B cell (primary cell): ENCODE results near the gene CRACR2A. TPM values are rescaled to one million over a fixed set of nuclear protein-coding genes. Genes with fewer than 3 reads are reported as not detected.

Experiments used
- ATAC-seq: fragments of 200-7000 bp; cut with Tn5 transposase; one replicate; pipeline ENCODE4 v1.10.0; 2021; ENCODE audit warnings: low read depth, mild to moderate bottlenecking, moderate number of reproducible peaks, moderate library complexity
- CTCF ChIA-PET: fragments of 350-600 bp; sonication (Branson Sonifier 250); formaldehyde crosslinking; loops from one replicate; lab custom pipeline; 2021; ENCODE audit warnings: antibody characterized with exemption, inconsistent platforms; lab: Charles Lee
- POLR2A ChIA-PET: fragments of 350-600 bp; sonication (Branson Sonifier 250); formaldehyde crosslinking; loops from one replicate; lab custom pipeline; 2021; ENCODE audit warnings: antibody characterized with exemption; lab: Charles Lee
- DNase-seq: peaks from one replicate; pipeline ENCODE4 v3.0.0; 2013
- H2AFZ ChIP-seq: 2 replicates; pipeline ENCODE4 v1.6.1; 2012; ENCODE audit warnings: mild to moderate bottlenecking, low read depth, low read length; ENCODE audit not compliant: insufficient read depth, poor library complexity, severe bottlenecking
- H3K27ac ChIP-seq, 2 donors: 1 replicate in 1 of 2; 2 replicates in 1 of 2; pipeline ENCODE4 v1.5.1; 2012 to 2013; ENCODE audit warnings: low read length in 2 of 2, mild to moderate bottlenecking in 2 of 2, moderate library complexity in 1 of 2
- H3K27me3 ChIP-seq, 4 experiments: fragments of 200-600 bp in 1 of 4; sonication (generic) in 1 of 4; replicated peaks in 1 of 4; 1 replicate in 2 of 4; 2 replicates in 2 of 4; pipeline versions ENCODE4 v1.6.1 to v1.7.0; 2013 to 2016; ENCODE audit warnings: low read length in 3 of 4, mild to moderate bottlenecking in 2 of 4, mixed read lengths in 1 of 4, moderate library complexity in 1 of 4; ENCODE audit not compliant: insufficient read depth in 4 of 4, control insufficient read depth in 3 of 4; ENCODE audit errors: control extremely low read depth in 1 of 4
- H3K36me3 ChIP-seq, 2 experiments: replicated peaks in 1 of 2; 1 replicate in 1 of 2; 2 replicates in 1 of 2; pipeline versions ENCODE4 v1.6.1 to v1.7.1; 2013; ENCODE audit warnings: low read length in 1 of 2; ENCODE audit not compliant: insufficient read depth in 2 of 2, control insufficient read depth in 1 of 2; ENCODE audit errors: control extremely low read depth in 1 of 2, extremely low read depth in 1 of 2
- H3K4me1 ChIP-seq, 2 donors: fragments of 200-600 bp in 1 of 2; sonication (generic) in 1 of 2; 1 replicate in 1 of 2; 2 replicates in 1 of 2; pipeline versions ENCODE4 v1.5.1 to v1.6.1; 2013 to 2017; ENCODE audit warnings: low read length in 2 of 2; ENCODE audit not compliant: control insufficient read depth in 2 of 2, insufficient read depth in 2 of 2
- H3K4me2 ChIP-seq: replicated peaks from 2 replicates; pipeline ENCODE3; 2012; ENCODE audit warnings: mild to moderate bottlenecking, low read depth, low read length; ENCODE audit not compliant: poor library complexity, severe bottlenecking
- H3K4me3 ChIP-seq, 5 experiments: fragments of 200-600 bp in 1 of 5; sonication (generic) in 1 of 5; 1 replicate in 3 of 5; 2 replicates in 2 of 5; pipeline versions ENCODE4 v1.5.1 to v1.7.0; 2011 to 2016; ENCODE audit warnings: low read length in 4 of 5, mild to moderate bottlenecking in 4 of 5, low read depth in 2 of 5, control low read depth in 1 of 5, moderate library complexity in 1 of 5; ENCODE audit not compliant: insufficient read depth in 1 of 5; ENCODE audit errors: control extremely low read depth in 1 of 5, extremely low read depth in 1 of 5
- H3K79me2 ChIP-seq: fragments of 200-600 bp; sonication (generic); one replicate; pipeline ENCODE4 v1.6.0; 2016; ENCODE audit warnings: low read length; ENCODE audit not compliant: control insufficient read depth, insufficient read depth
- H3K9ac ChIP-seq: fragments of 200-600 bp; sonication (generic); 2 replicates; pipeline ENCODE4 v1.6.1; 2017; ENCODE audit warnings: mild to moderate bottlenecking, low read length, moderate library complexity
- H3K9me3 ChIP-seq, 3 donors: one replicate each; pipeline versions ENCODE4 v1.6.1 to v1.7.1; 2013; ENCODE audit warnings: low read length in 2 of 3; ENCODE audit not compliant: control insufficient read depth in 2 of 3, insufficient read depth in 1 of 3; ENCODE audit errors: control extremely low read depth in 1 of 3
- H4K20me1 ChIP-seq: 2 replicates; pipeline ENCODE4 v1.6.0; 2012; ENCODE audit warnings: mild to moderate bottlenecking, low read length; ENCODE audit not compliant: insufficient read depth, control insufficient read depth, poor library complexity, severe bottlenecking
- H3K27ac Mint-ChIP-seq: one replicate; pipeline ENCODE4 v1.8.0; 2021; ENCODE audit warnings: mixed read lengths
- H3K27me3 Mint-ChIP-seq: one replicate; pipeline ENCODE4 v1.8.0; 2021; ENCODE audit warnings: mixed read lengths
- H3K4me1 Mint-ChIP-seq: one replicate; pipeline ENCODE4 v1.8.0; 2021; ENCODE audit warnings: mixed read lengths
- H3K4me3 Mint-ChIP-seq: one replicate; pipeline ENCODE4 v1.8.0; 2021; ENCODE audit warnings: mixed read lengths
- H3K9me3 Mint-ChIP-seq: one replicate; pipeline ENCODE4 v1.8.0; 2022; ENCODE audit warnings: mixed read lengths; ENCODE audit not compliant: insufficient read depth
- EZH2 ChIP-seq: IDR thresholded peaks from 2 replicates; pipeline ENCODE4 v1.6.1; 2012; ENCODE audit warnings: borderline replicate concordance, low read depth, mild to moderate bottlenecking, moderate library complexity, low read length; ENCODE audit not compliant: insufficient read depth, poor library complexity, severe bottlenecking
- WGBS: methylation state at CpG from one replicate; pipeline ENCODE4 v1.1.5; 2013; ENCODE audit warnings: missing lambda C conversion rate; ENCODE audit not compliant: insufficient coverage; 5-methylcytosine and 5-hydroxymethylcytosine counted together
- intact Hi-C: fragments of 100-400 bp; cut with micrococcal nuclease; formaldehyde crosslinking; loops from one replicate; pipeline ENCODE4 v1.10.0; 2022
- polyA plus RNA-seq: library from polyadenylated mRNA; depleted of rRNA; stranded (reverse); fragments of >200 nt; gene quantifications from 2 replicates; pipeline ENCODE4 v1.2.3, GENCODE V29; 2012
- total RNA-seq, 2 donors: library from RNA; stranded (reverse); fragments of 120-200 nt in 1 of 2; gene quantifications; 1 replicate in 1 of 2; 2 replicates in 1 of 2; pipeline versions ENCODE4 v1.2.3 to v1.2.4, GENCODE V29; 2013 to 2022
- TF ChIP-seq, protein P1 (sequence below): fragments of 200-600 bp; IDR thresholded peaks from one replicate; pipeline ENCODE4 v1.8.0; 2022; ENCODE audit warnings: antibody characterized with exemption, mild to moderate bottlenecking

CRACR2A gene
- total and polyA plus RNA-seq, 2 donors (not counting 1 experiment from before 2014, with no cell fraction given), result 15.2 to 26.1 TPM

GRCh38 chr12:3607039-3607720, 145.7 kb downstream of the CRACR2A start:
- ChIA-PET POLR2A (no interaction called here), CTCF (no interaction called here)
- H3K36me3 ChIP-seq, result peaks cover 1 to 8% of the 10 kb centered on the region in 2 experiments
- H3K4me1 ChIP-seq, result peaks cover 7 to 8% of the 10 kb centered on the region in 2 donors
- no peak overlapping the region for H3K4me3 Mint-ChIP-seq
- H3K4me3 ChIP-seq, result no peak overlapping the region
- WGBS, result 96% methylated on average over 9 of the region's 9 CpGs
- no peak overlapping the region for H3K4me2 ChIP-seq
- H3K9ac ChIP-seq, result no peak overlapping the region
- no peak overlapping the region for H3K27ac Mint-ChIP-seq
- intact Hi-C loops, result no loop called here
- DNase-seq (no peak), ATAC-seq (no peak)
- peaks cover 1 to 6% (median 5%) of the 10 kb centered on the region in 3 donors for H3K9me3 ChIP-seq
- no peaks in the 10 kb centered on the region for H4K20me1 ChIP-seq
- H3K79me2 ChIP-seq, result no peaks in the 10 kb centered on the region
- H2AFZ ChIP-seq, result no peak overlapping the region
- peaks cover 13% of the 10 kb centered on the region for H3K4me1 Mint-ChIP-seq
- TF ChIP-seq, protein P1, sequence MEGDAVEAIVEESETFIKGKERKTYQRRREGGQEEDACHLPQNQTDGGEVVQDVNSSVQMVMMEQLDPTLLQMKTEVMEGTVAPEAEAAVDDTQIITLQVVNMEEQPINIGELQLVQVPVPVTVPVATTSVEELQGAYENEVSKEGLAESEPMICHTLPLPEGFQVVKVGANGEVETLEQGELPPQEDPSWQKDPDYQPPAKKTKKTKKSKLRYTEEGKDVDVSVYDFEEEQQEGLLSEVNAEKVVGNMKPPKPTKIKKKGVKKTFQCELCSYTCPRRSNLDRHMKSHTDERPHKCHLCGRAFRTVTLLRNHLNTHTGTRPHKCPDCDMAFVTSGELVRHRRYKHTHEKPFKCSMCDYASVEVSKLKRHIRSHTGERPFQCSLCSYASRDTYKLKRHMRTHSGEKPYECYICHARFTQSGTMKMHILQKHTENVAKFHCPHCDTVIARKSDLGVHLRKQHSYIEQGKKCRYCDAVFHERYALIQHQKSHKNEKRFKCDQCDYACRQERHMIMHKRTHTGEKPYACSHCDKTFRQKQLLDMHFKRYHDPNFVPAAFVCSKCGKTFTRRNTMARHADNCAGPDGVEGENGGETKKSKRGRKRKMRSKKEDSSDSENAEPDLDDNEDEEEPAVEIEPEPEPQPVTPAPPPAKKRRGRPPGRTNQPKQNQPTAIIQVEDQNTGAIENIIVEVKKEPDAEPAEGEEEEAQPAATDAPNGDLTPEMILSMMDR, result no peak
- TF ChIP-seq EZH2, result no peak
- H3K27me3 ChIP-seq, result no peaks in the 10 kb centered on the region
- no peak overlapping the region for H3K27ac ChIP-seq
- H3K9me3 Mint-ChIP-seq, result peaks cover 9% of the 10 kb centered on the region
- H3K27me3 Mint-ChIP-seq, result peaks cover 4% of the 10 kb centered on the region

DNA sequence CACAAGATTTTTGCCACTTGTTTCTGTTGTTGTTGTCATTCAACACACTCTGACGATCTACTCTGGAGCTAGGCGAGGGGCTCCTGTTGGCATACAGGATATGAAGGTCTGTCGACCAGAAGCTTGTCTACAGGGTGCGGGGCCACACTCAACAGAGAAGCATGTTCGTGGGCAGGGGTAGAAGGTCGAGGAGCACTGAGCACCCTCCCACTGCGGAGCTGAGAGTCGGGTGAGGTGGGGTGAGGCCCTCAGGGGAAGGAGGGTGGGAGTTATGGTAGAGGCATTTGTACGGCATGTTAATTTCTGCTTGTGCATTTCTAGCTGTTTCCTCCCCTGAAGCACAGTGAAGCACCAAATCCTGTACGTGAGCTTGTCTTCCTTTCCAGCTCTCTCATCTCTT, 146.8 kb downstream of the CRACR2A start:
- intact Hi-C loops, result no loop called here
- H3K27ac ChIP-seq, result no peak overlapping the region
- 86% methylated on average over 9 of the region's 10 CpGs for WGBS
- ChIA-PET POLR2A (no interaction called here), CTCF (no interaction called here)
- H3K4me2 ChIP-seq, result no peak overlapping the region
- ATAC-seq (no peak), DNase-seq (no peak)
- H3K9ac ChIP-seq, result no peak overlapping the region
- peaks cover 1 to 8% of the 10 kb centered on the region in 2 experiments for H3K36me3 ChIP-seq
- Mint-ChIP-seq H3K4me1 (peaks cover 13% of the 10 kb centered on the region), H3K9me3 (peaks cover 9% of the 10 kb centered on the region), H3K27ac (no peak overlapping the region), H3K27me3 (peaks cover 5% of the 10 kb centered on the region), H3K4me3 (no peak overlapping the region)
- no peak overlapping the region for H3K4me3 ChIP-seq
- H3K9me3 ChIP-seq, result peaks cover 1 to 6% (median 5%) of the 10 kb centered on the region in 3 donors
- no peak overlapping the region for H2AFZ ChIP-seq
- TF ChIP-seq EZH2, result no peak
- TF ChIP-seq, protein P1, result no peak
- peaks cover 7 to 8% of the 10 kb centered on the region in 2 donors for H3K4me1 ChIP-seq
- H3K27me3 ChIP-seq, result no peaks in the 10 kb centered on the region
- no peaks in the 10 kb centered on the region for H4K20me1 ChIP-seq
- no peaks in the 10 kb centered on the region for H3K79me2 ChIP-seq
